GM18499 (cell line): ENCODE measurements around the gene GPC5.
"Not testable (repeated sequence)": the region's sequence is repeated elsewhere in the genome, so short reads cannot be mapped to it uniquely, and the experiment has no call there.

ENCODE experiments used
- ATAC-seq: cut with Tn5 transposase; IDR thresholded peaks from one replicate; pipeline ENCODE4 v1.9.1; 2021; ENCODE audit warnings: moderate number of reproducible peaks; ENCODE audit not compliant: insufficient read depth, unreplicated experiment

GPC5 gene

DNA sequence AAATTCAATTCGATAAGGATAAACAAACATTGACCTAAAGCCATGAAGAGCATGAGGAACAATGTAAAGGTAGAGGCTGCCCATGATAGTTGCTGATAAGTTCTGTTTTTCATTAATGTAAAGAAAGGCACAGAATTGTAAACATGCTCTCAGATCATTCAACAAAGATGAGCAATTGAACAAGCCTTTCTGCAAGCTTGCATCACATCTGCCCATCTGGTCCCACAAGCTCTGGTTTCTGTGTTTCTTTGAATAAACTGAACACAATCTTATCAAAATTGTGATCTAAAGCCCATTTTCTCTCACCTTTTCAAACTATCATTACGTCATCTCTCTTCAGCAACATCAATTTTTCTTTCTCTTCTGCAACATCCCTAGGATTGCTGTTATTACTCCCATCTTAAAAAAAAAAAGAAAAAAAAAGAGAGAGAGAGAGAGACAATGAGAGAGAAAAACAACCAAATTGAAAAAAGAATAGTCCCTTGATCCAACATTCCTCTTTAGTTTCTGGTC is 1340.9 kb downstream of the GPC5 start:
- no peak for ATAC-seq

DNA sequence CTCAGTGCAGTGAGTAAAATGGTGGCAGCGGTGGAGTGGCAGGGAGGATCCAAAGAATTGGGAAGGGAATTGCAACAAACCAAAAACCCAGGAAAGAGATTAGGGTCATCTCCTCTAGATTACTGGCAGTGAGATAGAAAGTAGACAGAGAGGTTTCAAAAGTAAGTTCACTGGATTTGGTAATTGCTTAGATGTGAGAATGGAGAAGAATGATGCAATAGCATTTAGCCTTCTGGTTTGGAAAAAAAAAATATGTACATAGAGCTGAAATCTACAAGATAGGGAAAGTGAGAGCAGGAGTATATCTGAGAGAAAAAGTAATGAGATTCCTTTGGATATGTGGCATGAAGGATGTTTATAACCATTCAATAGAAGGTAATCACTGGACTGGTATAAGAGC is 1345.6 kb downstream of the GPC5 start:
- no peak for ATAC-seq

DNA sequence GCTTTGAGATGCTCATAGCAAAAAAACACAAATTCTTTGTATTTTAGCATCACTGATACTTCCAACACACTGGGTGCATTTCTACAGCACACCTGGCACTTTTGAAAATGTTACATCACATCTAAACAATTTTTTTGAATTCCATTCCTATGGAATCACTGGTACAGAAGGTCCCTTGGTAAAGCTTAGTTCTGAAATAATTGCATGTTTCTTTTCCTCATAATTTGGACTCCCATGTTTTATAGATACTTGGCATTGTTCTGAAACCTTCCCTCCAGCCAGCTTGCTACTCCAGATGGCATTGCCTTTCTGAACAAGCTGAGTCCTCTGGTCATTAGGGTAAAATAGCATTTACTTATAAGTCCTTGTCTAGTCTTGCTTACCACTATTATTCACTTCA is 1346.8 kb downstream of the GPC5 start:
- ATAC-seq: no peak

DNA sequence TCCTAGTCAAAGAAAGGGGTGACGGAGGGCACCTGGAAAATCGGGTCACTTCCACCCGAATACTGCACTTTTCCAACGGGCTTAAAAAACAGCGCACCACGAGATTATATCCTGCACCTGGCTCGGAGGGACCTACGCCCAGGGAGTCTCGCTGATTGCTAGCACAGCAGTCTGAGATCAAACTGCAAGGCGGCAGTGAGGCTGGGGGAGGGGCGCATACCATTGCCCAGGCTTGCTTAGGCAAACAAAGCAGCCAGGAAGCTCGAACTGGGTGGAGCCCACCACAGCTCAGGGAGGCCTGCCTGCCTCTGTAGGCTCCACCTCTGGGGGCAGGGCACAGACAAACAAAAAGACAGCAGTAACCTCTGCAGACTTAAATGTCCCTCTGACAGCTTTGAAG is 1354.3 kb downstream of the GPC5 start:
- not testable (repeated sequence) for ATAC-seq

DNA sequence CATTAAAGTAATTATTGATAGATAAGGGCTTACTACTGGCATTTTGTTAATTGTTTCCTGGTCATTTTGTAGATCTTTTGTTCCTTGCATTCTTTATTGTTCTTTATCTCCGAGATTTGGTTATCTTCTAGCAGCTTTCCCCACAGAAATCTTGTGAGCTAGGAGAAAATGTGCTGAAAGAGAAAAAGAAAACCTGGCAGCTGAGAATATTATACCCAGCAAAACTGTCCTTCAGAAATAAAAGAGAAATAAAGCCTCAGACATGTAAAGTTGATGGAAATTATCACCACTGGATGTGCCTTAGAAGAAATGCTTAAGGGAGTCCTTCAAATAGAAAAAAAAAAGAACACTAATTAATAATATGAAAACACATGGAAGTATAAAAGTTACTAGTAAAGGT is 1363.3 kb downstream of the GPC5 start:
- no peak for ATAC-seq

DNA sequence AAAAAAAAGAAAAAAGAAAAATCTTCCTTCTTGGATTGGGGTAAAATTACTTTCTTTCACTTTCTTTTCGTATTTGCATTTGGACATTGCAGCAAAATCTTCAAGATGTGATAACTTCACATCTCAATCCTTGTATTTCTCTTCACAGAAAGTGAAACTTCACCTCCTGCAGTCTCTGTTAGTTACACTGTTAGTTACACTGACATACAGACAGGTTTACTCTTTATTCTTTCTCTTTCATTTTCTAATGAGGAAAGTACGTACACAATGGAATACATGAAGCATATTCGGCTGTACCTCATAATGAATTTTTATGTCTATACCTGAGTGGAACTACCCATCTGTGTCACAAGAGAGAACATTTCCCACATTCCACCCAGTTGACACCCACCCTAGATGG is 1369.0 kb downstream of the GPC5 start:
- no peak for ATAC-seq

DNA sequence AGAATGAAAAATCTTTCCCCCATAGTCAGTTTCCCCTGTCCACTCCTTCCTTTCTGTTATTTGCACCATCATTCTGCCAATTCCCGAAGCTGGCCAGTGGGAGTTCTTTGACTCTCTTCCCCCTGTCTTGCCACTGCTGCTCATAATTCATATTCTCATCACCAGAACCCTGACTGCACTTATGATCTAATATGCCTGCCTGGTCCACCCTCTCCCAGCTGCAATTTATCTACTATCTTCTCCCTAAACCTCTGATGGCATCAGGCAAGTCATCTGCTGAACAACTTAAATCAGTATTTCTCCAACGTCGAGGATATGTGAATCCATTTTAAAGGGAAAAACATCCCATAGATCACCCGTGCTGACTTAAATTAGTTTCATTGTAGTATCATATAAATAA is 1370.2 kb downstream of the GPC5 start:
- ATAC-seq: no peak

DNA sequence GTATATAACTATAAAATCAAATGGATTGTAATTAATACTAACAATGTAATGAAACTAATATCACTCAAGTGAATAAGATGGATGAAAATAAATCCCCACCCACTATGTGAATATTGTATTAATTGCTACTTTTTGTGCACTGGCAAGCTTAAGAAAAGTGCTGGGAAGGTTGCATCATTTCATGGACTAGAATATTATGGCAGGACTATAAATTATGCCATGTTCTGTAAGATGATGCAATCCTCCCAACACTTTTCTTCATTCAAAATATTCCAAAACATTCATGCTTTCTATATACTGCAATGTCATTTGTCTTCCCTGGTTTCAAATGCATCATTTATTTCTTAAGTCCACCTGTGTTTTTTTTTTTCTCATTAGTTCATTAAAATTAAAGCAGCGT is 1370.6 kb downstream of the GPC5 start:
- no peak for ATAC-seq

DNA sequence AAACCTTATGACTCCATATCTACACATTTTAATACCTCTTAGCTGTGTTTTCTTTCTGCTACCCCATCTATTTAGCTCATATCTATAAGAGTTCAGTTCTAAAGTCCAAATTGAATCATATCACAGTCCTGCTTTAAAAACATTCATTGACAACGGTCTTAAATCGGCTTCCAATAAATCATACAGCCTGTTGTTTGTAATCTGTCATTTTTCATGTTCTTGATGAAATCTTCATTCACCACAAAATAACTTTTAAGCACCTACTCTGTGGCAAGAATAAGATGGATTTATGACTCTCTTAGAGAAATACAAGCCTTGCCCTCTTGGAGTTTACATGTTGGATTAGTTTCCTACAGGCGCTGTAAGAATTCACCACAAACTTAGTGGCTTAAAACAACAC is 1377.2 kb downstream of the GPC5 start:
- no peak for ATAC-seq

DNA sequence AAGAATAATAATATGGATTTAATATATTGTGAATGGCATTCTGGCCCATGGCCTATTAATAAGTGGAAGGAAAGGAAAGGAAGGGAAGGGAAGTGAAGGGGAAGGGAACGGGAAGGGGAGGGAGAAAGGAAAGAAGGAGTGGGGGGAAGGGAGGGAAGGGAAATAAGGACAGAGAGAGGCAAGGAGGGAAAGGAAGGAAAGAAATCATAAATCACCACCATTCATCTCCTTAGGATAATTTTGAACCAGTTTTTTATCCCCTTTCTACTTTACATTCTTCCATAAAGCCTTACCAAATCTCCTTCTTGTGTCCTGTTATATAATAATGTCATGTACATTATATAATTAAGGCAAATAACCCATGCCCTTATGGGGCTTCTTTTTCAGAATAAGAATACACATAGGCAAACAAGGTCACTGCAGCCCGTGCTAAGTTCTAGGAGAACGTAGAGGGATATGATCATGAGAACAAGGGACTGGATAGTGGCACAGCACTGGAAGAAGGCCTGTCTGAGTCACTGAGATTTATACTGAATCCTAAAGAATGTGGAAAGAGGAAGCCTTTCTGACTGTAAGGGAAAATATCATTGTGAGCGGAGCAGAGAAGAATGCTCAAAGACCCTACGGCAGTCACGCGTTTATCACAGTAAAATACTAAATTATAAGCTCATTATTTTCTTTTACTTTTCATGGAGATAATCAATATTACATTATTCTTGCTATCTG is 1383.7 kb downstream of the GPC5 start:
- ATAC-seq: no peak

DNA sequence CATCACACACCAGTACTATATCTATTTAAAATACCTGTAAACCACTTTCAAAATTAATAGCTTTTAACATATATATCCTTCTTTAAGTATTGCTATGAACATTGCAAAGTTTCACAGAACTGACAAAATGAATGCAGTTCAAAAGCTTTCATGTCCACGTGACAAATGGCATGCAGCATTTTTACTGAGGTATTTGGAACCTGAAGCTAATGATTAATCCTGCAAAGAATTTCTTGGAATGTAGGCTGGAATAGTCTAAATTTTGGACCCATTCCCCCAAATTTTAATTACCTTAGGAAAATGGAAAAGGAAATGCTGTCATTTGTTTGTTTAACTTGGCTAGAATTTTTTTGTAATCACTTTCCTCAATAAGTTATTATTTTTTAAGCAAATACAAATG is 1404.4 kb downstream of the GPC5 start:
- ATAC-seq: no peak

DNA sequence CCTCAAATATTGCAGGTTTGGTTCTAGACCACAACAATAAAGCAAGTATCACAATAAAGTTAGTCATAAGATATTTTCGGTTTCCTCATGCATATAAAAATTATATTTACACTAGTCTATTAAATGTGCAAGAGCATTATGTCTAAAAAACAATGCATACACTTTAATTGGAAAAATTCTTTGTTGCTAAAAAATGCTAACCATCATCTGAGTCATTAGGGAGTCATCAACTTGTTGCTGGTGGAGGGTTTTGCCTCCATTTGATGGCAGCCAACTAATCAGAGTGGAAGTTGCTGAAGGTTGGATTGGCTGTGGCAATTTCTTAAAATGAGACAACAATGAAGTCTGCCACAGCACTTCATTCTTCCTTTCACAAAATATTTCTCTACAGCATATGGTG is 1405.9 kb downstream of the GPC5 start:
- ATAC-seq: no peak

DNA sequence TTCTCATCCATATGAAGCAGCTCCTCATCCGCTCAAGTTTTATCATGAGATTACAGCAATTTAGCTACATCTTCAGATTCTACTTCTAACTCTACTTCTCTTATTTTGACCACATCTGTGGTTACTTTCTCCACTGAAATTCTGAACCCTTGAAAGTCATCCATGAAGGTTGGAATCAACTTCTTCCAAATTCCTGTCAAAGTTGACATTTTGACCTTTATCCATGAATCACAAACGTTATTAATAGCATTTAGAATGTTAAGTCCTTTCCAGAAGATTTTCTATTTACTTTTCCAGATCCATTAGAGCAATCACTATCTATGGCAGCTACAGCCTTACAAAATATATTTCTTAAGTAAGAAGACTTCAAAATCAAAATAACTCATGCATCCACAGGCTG is 1406.5 kb downstream of the GPC5 start:
- no peak for ATAC-seq

DNA sequence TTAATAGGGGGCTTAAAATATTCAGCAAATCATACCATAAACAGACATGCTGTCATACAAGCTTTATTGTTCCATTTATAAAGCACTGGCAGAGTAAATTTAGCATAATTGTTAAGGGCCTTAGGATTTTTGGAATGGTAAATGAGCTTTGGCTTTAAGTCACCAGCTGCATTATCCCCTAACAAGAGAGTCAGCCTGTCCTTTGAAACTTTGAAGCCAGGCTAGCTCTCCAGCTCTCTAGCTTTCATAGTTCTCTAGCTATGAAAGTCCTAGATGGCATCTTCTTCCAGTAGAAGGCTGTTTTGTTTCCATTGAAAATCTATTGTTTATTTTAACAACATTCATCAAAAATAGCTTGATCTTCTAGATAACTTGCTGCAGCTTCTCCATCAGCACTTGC is 1407.3 kb downstream of the GPC5 start:
- no peak for ATAC-seq

DNA sequence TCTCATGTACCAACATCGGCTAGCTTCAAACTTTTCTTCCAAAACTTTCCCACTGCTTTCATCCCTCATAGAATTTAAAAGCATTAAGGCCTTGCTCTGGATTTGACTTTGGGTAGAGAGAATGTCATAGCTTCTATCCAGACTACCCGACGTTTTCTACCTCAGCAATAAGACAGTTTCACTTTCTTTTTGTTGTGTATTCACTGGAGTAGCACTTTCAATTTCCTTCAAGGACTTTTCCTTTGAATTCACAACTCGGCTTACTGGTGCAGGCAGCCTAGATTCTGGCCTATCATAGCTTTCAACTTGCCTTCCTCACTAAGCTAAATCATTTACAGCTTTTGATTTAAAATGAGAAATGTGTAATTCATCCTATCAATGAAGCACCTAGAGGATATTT is 1407.8 kb downstream of the GPC5 start:
- ATAC-seq: no peak

DNA sequence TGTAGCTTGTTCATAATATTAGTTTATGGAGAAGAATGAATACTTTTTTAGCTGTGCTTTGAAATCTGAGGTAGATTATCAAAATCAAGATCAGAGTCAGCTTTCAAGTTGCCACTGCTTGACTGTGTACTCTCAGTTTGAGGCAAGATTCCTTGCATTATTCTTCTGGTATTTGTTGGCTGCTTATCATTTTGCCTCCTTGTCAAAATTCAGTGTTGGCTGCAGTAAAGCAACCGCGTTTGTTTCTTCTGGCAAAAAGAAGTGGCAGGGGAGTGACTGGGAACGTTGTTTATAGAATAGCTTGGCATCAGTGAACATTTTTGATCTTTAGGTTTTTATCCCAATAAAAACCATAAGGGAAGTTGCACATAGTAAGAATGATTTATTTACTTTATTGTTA is 1408.9 kb downstream of the GPC5 start:
- ATAC-seq: no peak

DNA sequence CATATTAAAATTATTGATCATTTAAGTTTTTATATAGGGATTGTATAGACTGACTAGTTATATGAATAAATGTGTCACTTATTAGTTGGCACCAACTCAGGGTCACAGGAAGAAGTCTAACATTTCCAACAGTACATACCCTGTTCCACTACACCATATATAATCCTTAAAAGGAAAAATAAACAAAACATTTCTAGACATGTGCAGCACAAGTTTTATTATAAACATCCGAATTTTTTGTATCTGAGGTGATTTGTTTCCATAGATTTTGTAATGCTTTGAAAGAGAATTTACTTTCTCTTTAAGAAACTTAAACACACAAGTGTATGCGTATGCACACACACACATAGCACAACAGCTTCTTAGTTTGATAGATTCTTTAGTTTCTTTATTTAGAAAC is 1409.5 kb downstream of the GPC5 start:
- no peak for ATAC-seq

DNA sequence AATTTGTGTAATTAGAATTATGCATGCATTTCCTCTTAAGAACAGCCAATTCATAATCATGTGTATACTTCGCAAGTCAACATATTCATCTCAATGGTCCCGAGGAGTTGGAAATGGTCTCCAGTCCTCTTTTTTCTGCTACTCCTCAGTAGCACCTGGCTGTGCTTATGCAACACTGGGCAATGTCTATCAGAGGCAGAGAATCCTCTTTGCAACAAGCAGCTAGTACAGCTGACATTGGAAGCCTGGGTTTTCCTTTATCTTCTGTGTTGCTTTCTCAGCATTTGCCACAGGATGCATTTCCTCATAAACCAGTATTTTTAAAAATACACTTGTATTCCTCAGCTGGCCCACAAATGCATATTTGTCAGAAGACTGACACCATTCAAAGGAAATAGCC is 1422.9 kb downstream of the GPC5 start:
- no peak for ATAC-seq

DNA sequence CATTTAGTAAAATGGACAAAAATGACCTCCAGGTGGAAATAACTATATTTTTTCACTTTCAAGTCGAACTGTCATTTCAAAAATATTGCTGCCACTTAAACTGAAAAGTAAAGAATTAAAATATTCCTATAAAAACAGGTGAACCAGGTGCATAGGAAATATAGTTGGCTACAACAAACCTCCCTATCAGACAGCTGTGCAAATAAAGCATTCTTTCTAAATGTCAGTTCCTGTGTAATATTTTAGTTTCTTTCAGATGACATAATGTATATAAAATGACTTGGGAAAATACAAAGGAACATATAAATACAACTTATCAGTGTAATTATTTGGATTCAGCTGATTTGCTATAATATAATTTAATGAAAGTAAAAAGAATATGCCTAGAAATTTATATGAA is 1424.6 kb downstream of the GPC5 start:
- ATAC-seq: no peak

DNA sequence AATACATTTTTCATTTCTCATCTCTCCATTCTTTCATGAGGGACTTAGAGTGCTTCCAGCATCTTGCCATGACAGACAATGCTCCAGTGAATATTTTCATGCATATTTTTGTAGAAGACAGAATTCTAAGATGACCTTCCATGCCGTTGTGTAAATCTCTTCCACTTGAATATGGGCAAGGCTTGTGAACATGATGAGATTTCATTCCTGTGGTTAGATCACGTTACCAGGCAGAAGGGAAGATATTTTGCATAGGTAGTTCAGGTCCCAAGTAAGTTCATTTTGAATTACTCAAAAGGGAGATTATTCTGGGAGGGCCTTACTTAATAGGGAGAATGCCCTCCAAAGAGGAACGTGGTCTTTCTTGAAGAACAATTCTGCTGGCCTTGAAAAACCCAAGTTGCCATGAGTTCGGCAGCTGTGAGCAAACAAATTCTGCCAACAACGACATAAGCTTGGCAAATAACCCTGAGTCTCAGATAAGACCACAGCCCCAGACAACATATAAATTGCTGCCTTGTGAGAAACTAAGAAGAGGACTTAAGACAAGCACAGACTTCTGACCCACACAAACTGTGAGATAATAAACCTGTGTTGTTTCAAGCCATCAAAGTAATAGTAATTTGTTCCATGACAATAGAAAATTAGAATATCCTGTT is 1427.6 kb downstream of the GPC5 start:
- no peak for ATAC-seq

DNA sequence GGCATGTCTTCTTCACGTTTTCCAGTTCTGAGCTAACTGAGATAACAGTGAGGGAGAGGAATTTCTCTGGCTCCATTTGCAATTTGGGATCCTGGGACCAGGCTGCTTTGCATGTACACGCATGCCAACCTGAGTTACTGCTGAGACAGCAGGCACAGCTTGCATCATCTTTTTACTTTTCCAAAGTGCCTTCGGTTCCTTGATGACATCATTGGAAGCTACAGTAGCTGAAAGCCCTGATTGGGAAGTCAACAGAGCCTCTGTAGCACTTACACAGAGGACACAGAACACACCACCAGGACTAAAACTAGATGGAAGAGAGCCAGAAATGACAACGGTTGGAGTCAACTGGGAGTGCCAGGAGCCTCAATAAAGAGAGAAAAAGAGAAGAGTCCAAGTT is 1429.1 kb downstream of the GPC5 start:
- ATAC-seq: no peak

DNA sequence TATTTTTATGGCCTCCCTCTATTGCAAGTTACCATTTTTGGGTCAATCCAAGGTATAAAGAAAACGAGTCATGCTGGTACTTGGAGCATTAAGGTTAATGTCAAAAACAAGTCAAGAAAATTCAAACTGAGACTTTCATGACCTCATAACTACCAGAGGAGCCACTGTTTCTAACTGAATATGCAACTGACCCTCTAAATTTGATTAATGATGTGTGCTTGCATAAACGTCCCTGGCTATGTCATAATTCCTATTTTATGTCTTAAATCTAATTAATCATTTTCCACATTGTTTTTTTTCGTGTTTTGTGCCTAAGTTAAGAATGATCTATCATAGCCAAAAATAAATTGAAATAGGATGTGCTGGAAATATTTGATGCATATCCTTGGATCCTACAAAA is 1431.5 kb downstream of the GPC5 start:
- no peak for ATAC-seq
